Astrocyte of the spinal cord (primary cell): Measurements from ENCODE around the gene RAVER2.

ENCODE experiments used
- DNase-seq: peaks from one replicate; pipeline ENCODE4 v3.0.0; 2011; ENCODE audit warnings: low read depth, low spot score
- H3K4me3 ChIP-seq: 2 replicates; pipeline ENCODE4 v1.5.1; 2011; ENCODE audit warnings: low read depth, mild to moderate bottlenecking, low read length, moderate library complexity
- CTCF ChIP-seq: IDR thresholded peaks from 2 replicates; pipeline ENCODE4 v1.5.1; 2012; ENCODE audit warnings: low read depth, mild to moderate bottlenecking, low read length, inconsistent platforms
- in situ Hi-C: cut with HindIII; loops from 2 replicates; pipeline ENCODE4 v1.10.0; 2017; ENCODE audit warnings: low sequenced_read_pairs

RAVER2 gene

GRCh38 chr1:64755361-64755760, 10.5 kb downstream of the RAVER2 start:
- no peak for TF ChIP-seq CTCF
- H3K4me3 ChIP-seq: no peak overlapping the region
- DNase-seq: no peak
- in situ Hi-C loops: no loop called here

GRCh38 chr1:64756770-64757169, 11.9 kb downstream of the RAVER2 start:
- no peak for DNase-seq
- in situ Hi-C loops: no loop called here
- TF ChIP-seq CTCF: no peak
- no peak overlapping the region for H3K4me3 ChIP-seq

- TF ChIP-seq CTCF: no peak
- in situ Hi-C loops: no loop called here
- H3K4me3 ChIP-seq: no peak overlapping the region
- no peak for DNase-seq
Measured at GRCh38 chr1:64757213-64757612, 12.3 kb downstream of the RAVER2 start.

GRCh38 chr1:64758233-64758632, 13.4 kb downstream of the RAVER2 start:
- no peak for TF ChIP-seq CTCF
- no peak overlapping the region for H3K4me3 ChIP-seq
- no peak for DNase-seq
- in situ Hi-C loops: no loop called here

- H3K4me3 ChIP-seq: no peak overlapping the region
- TF ChIP-seq CTCF: no peak
- in situ Hi-C loops: no loop called here
- DNase-seq: no peak
Measured at GRCh38 chr1:64759968-64760367, 15.1 kb downstream of the RAVER2 start.

GRCh38 chr1:64765012-64765411, 20.1 kb downstream of the RAVER2 start:
- no peak for TF ChIP-seq CTCF
- H3K4me3 ChIP-seq: no peak overlapping the region
- in situ Hi-C loops: no loop called here
- no peak for DNase-seq

GRCh38 chr1:64765826-64766225, 21.0 kb downstream of the RAVER2 start:
- DNase-seq: no peak
- in situ Hi-C loops: no loop called here
- no peak for TF ChIP-seq CTCF
- H3K4me3 ChIP-seq: no peak overlapping the region
